Measurements from ENCODE around the gene ZRANB3.

DNA sequence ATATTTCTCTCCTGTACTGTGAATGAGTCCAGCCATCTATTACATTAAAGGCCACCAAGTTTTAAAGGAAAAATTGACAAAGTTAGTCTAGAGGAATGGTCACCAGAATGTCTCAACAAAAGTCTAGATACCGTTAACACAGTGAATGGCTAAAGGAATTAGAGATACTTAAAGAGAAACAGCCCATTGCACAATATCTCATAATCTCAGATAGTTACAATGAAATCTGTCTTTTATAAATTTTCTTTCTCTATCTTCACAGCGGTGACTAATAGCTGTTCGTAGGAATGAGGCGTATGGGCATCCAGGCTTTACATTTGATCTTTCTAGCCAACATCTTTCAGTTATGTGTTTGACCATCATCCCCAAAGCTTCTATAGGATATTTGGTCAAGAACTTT lies 30.9 kb upstream of the ZRANB3 start:
- TF ChIP-seq, protein P1, sequence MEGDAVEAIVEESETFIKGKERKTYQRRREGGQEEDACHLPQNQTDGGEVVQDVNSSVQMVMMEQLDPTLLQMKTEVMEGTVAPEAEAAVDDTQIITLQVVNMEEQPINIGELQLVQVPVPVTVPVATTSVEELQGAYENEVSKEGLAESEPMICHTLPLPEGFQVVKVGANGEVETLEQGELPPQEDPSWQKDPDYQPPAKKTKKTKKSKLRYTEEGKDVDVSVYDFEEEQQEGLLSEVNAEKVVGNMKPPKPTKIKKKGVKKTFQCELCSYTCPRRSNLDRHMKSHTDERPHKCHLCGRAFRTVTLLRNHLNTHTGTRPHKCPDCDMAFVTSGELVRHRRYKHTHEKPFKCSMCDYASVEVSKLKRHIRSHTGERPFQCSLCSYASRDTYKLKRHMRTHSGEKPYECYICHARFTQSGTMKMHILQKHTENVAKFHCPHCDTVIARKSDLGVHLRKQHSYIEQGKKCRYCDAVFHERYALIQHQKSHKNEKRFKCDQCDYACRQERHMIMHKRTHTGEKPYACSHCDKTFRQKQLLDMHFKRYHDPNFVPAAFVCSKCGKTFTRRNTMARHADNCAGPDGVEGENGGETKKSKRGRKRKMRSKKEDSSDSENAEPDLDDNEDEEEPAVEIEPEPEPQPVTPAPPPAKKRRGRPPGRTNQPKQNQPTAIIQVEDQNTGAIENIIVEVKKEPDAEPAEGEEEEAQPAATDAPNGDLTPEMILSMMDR (conservative IDR thresholded peaks at IDR 0.05; ENCODE audit: low read length), result no peak
- no peak for TF ChIP-seq EZH2phosphoT487 (IDR thresholded peaks at IDR 0.05; ENCODE audit: borderline replicate concordance, low read depth, low read length)

Measured in OCI-LY7 (cell line).